Measurements from ENCODE around the gene TRAPPC12. TPM values are rescaled to one million over a fixed set of nuclear protein-coding genes. Genes with fewer than 3 reads are reported as not detected.

TRAPPC12 gene
- polyA plus RNA-seq, 1 donor (not counting 4 experiments of a cell fraction or from before 2014, with no cell fraction given) = 44.2 TPM

DNA sequence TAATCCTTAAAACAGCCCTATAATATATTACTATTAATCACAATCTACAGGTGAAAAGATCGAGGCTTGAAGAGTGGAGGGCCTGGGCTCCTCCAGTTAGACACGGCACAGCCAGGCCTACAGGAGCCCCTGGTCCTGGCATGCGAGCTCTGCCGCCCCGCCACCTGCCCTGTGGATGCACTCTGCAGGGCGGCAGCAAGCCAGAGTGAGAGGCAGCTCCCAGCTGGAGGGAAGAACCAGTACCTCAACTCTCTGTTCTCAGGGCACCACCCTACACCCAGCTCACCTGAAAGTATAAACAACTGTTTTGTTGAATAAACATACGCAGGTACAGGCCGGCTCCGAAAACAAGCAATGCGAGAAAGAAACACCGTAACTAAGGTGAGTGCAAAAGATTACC is 36.5 kb upstream of the TRAPPC12 start:
- Histone ChIP-seq H3K79me2 (ENCODE audit: control insufficient read depth, insufficient read depth, low read length) (no peaks in the 10 kb centered on the region), H3K4me1 (ENCODE audit: control insufficient read depth, extremely low read depth, insufficient read depth, low read length) (no peaks in the 10 kb centered on the region), H3K4me3 (ENCODE audit: control insufficient read depth in 2 of 3, extremely low read depth in 1 of 3, insufficient read depth in 2 of 3, low read depth in 1 of 3, low read length in 3 of 3) (no peak overlapping the region), H3K9me1 (ENCODE audit: control insufficient read depth, extremely low read depth, insufficient read depth, low read length) (no peaks in the 10 kb centered on the region), H3K4me2 (ENCODE audit: control insufficient read depth, extremely low read depth, insufficient read depth, low read depth, low read length) (no peak overlapping the region), H3K27ac (ENCODE audit: control insufficient read depth, insufficient read depth, low read length) (no peak overlapping the region), H2AFZ (ENCODE audit: control insufficient read depth, low read length) (no peak overlapping the region), H3K9ac (ENCODE audit: control insufficient read depth, extremely low read depth, insufficient read depth, low read length) (no peak overlapping the region), H3K27me3 (ENCODE audit: control insufficient read depth, extremely low read depth, insufficient read depth, low read length) (no peaks in the 10 kb centered on the region), H3K9me3 (ENCODE audit: control insufficient read depth, low read depth, low read length) (no peaks in the 10 kb centered on the region), H3K36me3 (ENCODE audit: control insufficient read depth in 2 of 2, extremely low read depth in 1 of 2, insufficient read depth in 2 of 2, low read length in 2 of 2) (peaks cover 0 to 4% of the 10 kb centered on the region in 2 experiments), H4K20me1 (ENCODE audit: control insufficient read depth, extremely low read depth, insufficient read depth, low read length) (peaks cover 2% of the 10 kb centered on the region)
- dilution Hi-C loops (cut with MboI; ENCODE audit: extremely low pct_ligation_motif_present, low sequenced_read_pairs) = no loop called here
- TF ChIP-seq EZH2 (IDR thresholded peaks at IDR 0.05; ENCODE audit: low read length) = no peak
- FAIRE-seq = no peak
- DNase-seq (ENCODE audit: low read depth, low spot score) = no peak

DNA sequence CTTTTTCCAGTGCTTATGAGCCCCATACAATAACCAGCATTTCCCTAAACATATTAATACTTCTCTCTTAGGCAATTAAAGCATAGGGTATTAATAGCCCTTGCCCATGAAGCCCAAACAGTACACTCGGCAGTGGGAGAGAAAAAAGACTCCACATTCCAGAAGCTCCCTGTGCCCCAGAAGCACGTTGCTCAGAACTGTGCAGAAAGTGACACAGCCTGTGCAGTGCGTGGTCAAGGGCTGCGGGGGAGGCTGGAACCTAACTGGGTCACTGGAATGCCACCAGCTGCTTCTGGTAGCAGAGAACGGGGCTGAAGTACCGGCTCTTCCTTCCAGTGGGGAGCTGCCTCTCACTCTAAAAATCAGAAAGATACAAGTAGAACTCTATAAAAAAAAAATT is 34.6 kb upstream of the TRAPPC12 start:
- TF ChIP-seq, protein P1, sequence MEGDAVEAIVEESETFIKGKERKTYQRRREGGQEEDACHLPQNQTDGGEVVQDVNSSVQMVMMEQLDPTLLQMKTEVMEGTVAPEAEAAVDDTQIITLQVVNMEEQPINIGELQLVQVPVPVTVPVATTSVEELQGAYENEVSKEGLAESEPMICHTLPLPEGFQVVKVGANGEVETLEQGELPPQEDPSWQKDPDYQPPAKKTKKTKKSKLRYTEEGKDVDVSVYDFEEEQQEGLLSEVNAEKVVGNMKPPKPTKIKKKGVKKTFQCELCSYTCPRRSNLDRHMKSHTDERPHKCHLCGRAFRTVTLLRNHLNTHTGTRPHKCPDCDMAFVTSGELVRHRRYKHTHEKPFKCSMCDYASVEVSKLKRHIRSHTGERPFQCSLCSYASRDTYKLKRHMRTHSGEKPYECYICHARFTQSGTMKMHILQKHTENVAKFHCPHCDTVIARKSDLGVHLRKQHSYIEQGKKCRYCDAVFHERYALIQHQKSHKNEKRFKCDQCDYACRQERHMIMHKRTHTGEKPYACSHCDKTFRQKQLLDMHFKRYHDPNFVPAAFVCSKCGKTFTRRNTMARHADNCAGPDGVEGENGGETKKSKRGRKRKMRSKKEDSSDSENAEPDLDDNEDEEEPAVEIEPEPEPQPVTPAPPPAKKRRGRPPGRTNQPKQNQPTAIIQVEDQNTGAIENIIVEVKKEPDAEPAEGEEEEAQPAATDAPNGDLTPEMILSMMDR (optimal IDR thresholded peaks at IDR 0.05 in 1 of 3, IDR thresholded peaks at IDR 0.05 in 1 of 3, conservative IDR thresholded peaks at IDR 0.05 in 1 of 3; ENCODE audit: extremely low read depth in 1 of 3, insufficient read depth in 2 of 3, low read length in 3 of 3) = no peak
- no peak for TF ChIP-seq EZH2 (IDR thresholded peaks at IDR 0.05; ENCODE audit: low read length)
- H2AFZ ChIP-seq (ENCODE audit: control insufficient read depth, low read length) = no peak overlapping the region
- H3K9ac ChIP-seq (ENCODE audit: control insufficient read depth, extremely low read depth, insufficient read depth, low read length) = no peak overlapping the region
- H3K4me3 ChIP-seq (ENCODE audit: control insufficient read depth in 2 of 3, extremely low read depth in 1 of 3, insufficient read depth in 2 of 3, low read depth in 1 of 3, low read length in 3 of 3) = no peak overlapping the region
- H3K4me2 ChIP-seq (ENCODE audit: control insufficient read depth, extremely low read depth, insufficient read depth, low read depth, low read length) = no peak overlapping the region
- dilution Hi-C loops (cut with MboI; ENCODE audit: extremely low pct_ligation_motif_present, low sequenced_read_pairs) = no loop called here
- H3K27me3 ChIP-seq (ENCODE audit: control insufficient read depth, extremely low read depth, insufficient read depth, low read length) = no peaks in the 10 kb centered on the region
- FAIRE-seq = no peak
- H4K20me1 ChIP-seq (ENCODE audit: control insufficient read depth, extremely low read depth, insufficient read depth, low read length) = peaks cover 2% of the 10 kb centered on the region
- no peaks in the 10 kb centered on the region for H3K79me2 ChIP-seq (ENCODE audit: control insufficient read depth, insufficient read depth, low read length)
- no peaks in the 10 kb centered on the region for H3K9me1 ChIP-seq (ENCODE audit: control insufficient read depth, extremely low read depth, insufficient read depth, low read length)
- no peaks in the 10 kb centered on the region for H3K9me3 ChIP-seq (ENCODE audit: control insufficient read depth, low read depth, low read length)
- H3K36me3 ChIP-seq (ENCODE audit: control insufficient read depth in 2 of 2, extremely low read depth in 1 of 2, insufficient read depth in 2 of 2, low read length in 2 of 2) = peaks cover 0 to 8% of the 10 kb centered on the region in 2 experiments
- DNase-seq (ENCODE audit: low read depth, low spot score) = no peak
- no peaks in the 10 kb centered on the region for H3K4me1 ChIP-seq (ENCODE audit: control insufficient read depth, extremely low read depth, insufficient read depth, low read length)
- H3K27ac ChIP-seq (ENCODE audit: control insufficient read depth, insufficient read depth, low read length) = no peak overlapping the region

DNA sequence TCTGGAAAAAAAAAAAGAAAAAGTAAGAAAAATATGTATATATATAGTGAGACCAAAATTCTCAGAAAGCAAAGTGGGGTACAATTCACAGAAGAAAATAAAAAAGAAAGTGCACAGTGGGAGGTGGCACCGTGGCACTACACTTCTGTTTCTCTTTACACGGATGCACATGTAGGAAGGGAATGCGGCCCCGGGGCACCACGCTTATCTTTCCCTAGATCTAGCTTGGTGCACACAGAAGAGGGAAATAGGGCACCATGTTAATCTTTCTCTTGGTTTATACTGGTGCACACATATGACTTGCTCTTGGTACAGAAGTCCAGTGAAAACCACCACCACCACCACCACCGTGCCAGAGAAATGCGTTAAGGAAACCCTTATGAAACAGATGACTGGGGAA is 33.9 kb upstream of the TRAPPC12 start:
- no peak for FAIRE-seq
- no peak overlapping the region for H3K9ac ChIP-seq (ENCODE audit: control insufficient read depth, extremely low read depth, insufficient read depth, low read length)
- peaks cover 0 to 8% of the 10 kb centered on the region in 2 experiments for H3K36me3 ChIP-seq (ENCODE audit: control insufficient read depth in 2 of 2, extremely low read depth in 1 of 2, insufficient read depth in 2 of 2, low read length in 2 of 2)
- no peak overlapping the region for H3K4me2 ChIP-seq (ENCODE audit: control insufficient read depth, extremely low read depth, insufficient read depth, low read depth, low read length)
- H4K20me1 ChIP-seq (ENCODE audit: control insufficient read depth, extremely low read depth, insufficient read depth, low read length) = no peaks in the 10 kb centered on the region
- H2AFZ ChIP-seq (ENCODE audit: control insufficient read depth, low read length) = no peak overlapping the region
- no peak overlapping the region for H3K27ac ChIP-seq (ENCODE audit: control insufficient read depth, insufficient read depth, low read length)
- no peak overlapping the region for H3K4me3 ChIP-seq (ENCODE audit: control insufficient read depth in 2 of 3, extremely low read depth in 1 of 3, insufficient read depth in 2 of 3, low read depth in 1 of 3, low read length in 3 of 3)
- H3K4me1 ChIP-seq (ENCODE audit: control insufficient read depth, extremely low read depth, insufficient read depth, low read length) = no peaks in the 10 kb centered on the region
- H3K27me3 ChIP-seq (ENCODE audit: control insufficient read depth, extremely low read depth, insufficient read depth, low read length) = no peaks in the 10 kb centered on the region
- no peaks in the 10 kb centered on the region for H3K9me3 ChIP-seq (ENCODE audit: control insufficient read depth, low read depth, low read length)
- dilution Hi-C loops (cut with MboI; ENCODE audit: extremely low pct_ligation_motif_present, low sequenced_read_pairs) = no loop called here
- DNase-seq (ENCODE audit: low read depth, low spot score) = no peak
- no peaks in the 10 kb centered on the region for H3K79me2 ChIP-seq (ENCODE audit: control insufficient read depth, insufficient read depth, low read length)
- no peaks in the 10 kb centered on the region for H3K9me1 ChIP-seq (ENCODE audit: control insufficient read depth, extremely low read depth, insufficient read depth, low read length)
- no peak for TF ChIP-seq EZH2 (IDR thresholded peaks at IDR 0.05; ENCODE audit: low read length)
- TF ChIP-seq, protein P1 (optimal IDR thresholded peaks at IDR 0.05 in 1 of 3, IDR thresholded peaks at IDR 0.05 in 1 of 3, conservative IDR thresholded peaks at IDR 0.05 in 1 of 3; ENCODE audit: extremely low read depth in 1 of 3, insufficient read depth in 2 of 3, low read length in 3 of 3) = no peak
